ENCODE measurements around the gene ZMIZ2. TPM values are rescaled to one million over a fixed set of nuclear protein-coding genes. Genes with fewer than 3 reads are reported as not detected.

Gene ZMIZ2
- total and polyA plus RNA-seq, 2 donors (not counting 1 experiment from before 2014, with no cell fraction given): 3.9 to 9.1 TPM

GRCh38 chr7:44703921-44704320, 44.7 kb upstream of the ZMIZ2 start:
- H3K79me2 ChIP-seq (ENCODE audit: control insufficient read depth, insufficient read depth, low read length): no peaks in the 10 kb centered on the region
- TF ChIP-seq CTCF (conservative IDR thresholded peaks at IDR 0.05 in 1 of 2, IDR thresholded peaks at IDR 0.05 in 1 of 2; ENCODE audit: low read depth in 1 of 2, low read length in 2 of 2) (no peak), EZH2 (IDR thresholded peaks at IDR 0.05; ENCODE audit: low read length, missing control alignments) (no peak)
- H3K4me1 ChIP-seq (ENCODE audit: control insufficient read depth, extremely low read depth, insufficient read depth, low read length): no peaks in the 10 kb centered on the region
- H3K36me3 ChIP-seq (ENCODE audit: control insufficient read depth, insufficient read depth, low read length): peaks cover 10% of the 10 kb centered on the region
- DNase-seq (ENCODE audit: low read depth in 2 of 2): no peak
- H3K27ac ChIP-seq (ENCODE audit: insufficient read depth, low read length): no peak overlapping the region
- H3K9me3 ChIP-seq (ENCODE audit: control insufficient read depth, insufficient read depth, low read depth, low read length): no peaks in the 10 kb centered on the region
- no peak overlapping the region for H3K4me2 ChIP-seq (ENCODE audit: extremely low read depth, insufficient read depth, low read length)
- H2AFZ ChIP-seq (ENCODE audit: low read length): no peak overlapping the region
- H3K27me3 ChIP-seq (ENCODE audit: control insufficient read depth, insufficient read depth, low read length): no peaks in the 10 kb centered on the region
- H3K4me3 ChIP-seq (replicated peaks in 1 of 4; ENCODE audit: control extremely low read depth in 1 of 4, insufficient read depth in 1 of 4, low read depth in 3 of 4, low read length in 4 of 4): no peak overlapping the region
- no peak overlapping the region for H3K9ac ChIP-seq (ENCODE audit: insufficient read depth, low read length)
- no peaks in the 10 kb centered on the region for H4K20me1 ChIP-seq (ENCODE audit: control insufficient read depth, extremely low read depth, insufficient read depth, low read length)

- TF ChIP-seq CTCF (conservative IDR thresholded peaks at IDR 0.05 in 1 of 2, IDR thresholded peaks at IDR 0.05 in 1 of 2; ENCODE audit: low read depth in 1 of 2, low read length in 2 of 2): no peak
- TF ChIP-seq EZH2 (IDR thresholded peaks at IDR 0.05; ENCODE audit: low read length, missing control alignments): no peak
- no peaks in the 10 kb centered on the region for H3K4me1 ChIP-seq (ENCODE audit: control insufficient read depth, extremely low read depth, insufficient read depth, low read length)
- no peaks in the 10 kb centered on the region for H3K79me2 ChIP-seq (ENCODE audit: control insufficient read depth, insufficient read depth, low read length)
- no peak overlapping the region for H3K27ac ChIP-seq (ENCODE audit: insufficient read depth, low read length)
- no peak overlapping the region for H3K4me2 ChIP-seq (ENCODE audit: extremely low read depth, insufficient read depth, low read length)
- H3K9me3 ChIP-seq (ENCODE audit: control insufficient read depth, insufficient read depth, low read depth, low read length): no peaks in the 10 kb centered on the region
- no peak overlapping the region for H3K9ac ChIP-seq (ENCODE audit: insufficient read depth, low read length)
- no peaks in the 10 kb centered on the region for H3K27me3 ChIP-seq (ENCODE audit: control insufficient read depth, insufficient read depth, low read length)
- H2AFZ ChIP-seq (ENCODE audit: low read length): no peak overlapping the region
- H4K20me1 ChIP-seq (ENCODE audit: control insufficient read depth, extremely low read depth, insufficient read depth, low read length): no peaks in the 10 kb centered on the region
- DNase-seq (ENCODE audit: low read depth in 2 of 2): no peak
- no peak overlapping the region for H3K4me3 ChIP-seq (replicated peaks in 1 of 4; ENCODE audit: control extremely low read depth in 1 of 4, insufficient read depth in 1 of 4, low read depth in 3 of 4, low read length in 4 of 4)
- H3K36me3 ChIP-seq (ENCODE audit: control insufficient read depth, insufficient read depth, low read length): peaks cover 10% of the 10 kb centered on the region
Measured at GRCh38 chr7:44705434-44705833, 43.2 kb upstream of the ZMIZ2 start.

GRCh38 chr7:44706788-44707557, 41.7 kb upstream of the ZMIZ2 start:
- H3K9me3 ChIP-seq (ENCODE audit: control insufficient read depth, insufficient read depth, low read depth, low read length): no peaks in the 10 kb centered on the region
- H3K36me3 ChIP-seq (ENCODE audit: control insufficient read depth, insufficient read depth, low read length): peaks cover 9% of the 10 kb centered on the region
- no peak overlapping the region for H3K9ac ChIP-seq (ENCODE audit: insufficient read depth, low read length)
- no peak overlapping the region for H3K4me3 ChIP-seq (replicated peaks in 1 of 4; ENCODE audit: control extremely low read depth in 1 of 4, insufficient read depth in 1 of 4, low read depth in 3 of 4, low read length in 4 of 4)
- H3K4me1 ChIP-seq (ENCODE audit: control insufficient read depth, extremely low read depth, insufficient read depth, low read length): no peaks in the 10 kb centered on the region
- TF ChIP-seq EZH2 (IDR thresholded peaks at IDR 0.05; ENCODE audit: low read length, missing control alignments) (no peak), CTCF (conservative IDR thresholded peaks at IDR 0.05 in 1 of 2, IDR thresholded peaks at IDR 0.05 in 1 of 2; ENCODE audit: low read depth in 1 of 2, low read length in 2 of 2) (no peak)
- H3K27me3 ChIP-seq (ENCODE audit: control insufficient read depth, insufficient read depth, low read length): no peaks in the 10 kb centered on the region
- H3K79me2 ChIP-seq (ENCODE audit: control insufficient read depth, insufficient read depth, low read length): no peaks in the 10 kb centered on the region
- H3K4me2 ChIP-seq (ENCODE audit: extremely low read depth, insufficient read depth, low read length): no peak overlapping the region
- H4K20me1 ChIP-seq (ENCODE audit: control insufficient read depth, extremely low read depth, insufficient read depth, low read length): no peaks in the 10 kb centered on the region
- no peak overlapping the region for H2AFZ ChIP-seq (ENCODE audit: low read length)
- no peak overlapping the region for H3K27ac ChIP-seq (ENCODE audit: insufficient read depth, low read length)
- DNase-seq (ENCODE audit: low read depth in 2 of 2): no peak
